GM19240 (cell line): Measurements from ENCODE around the gene CARS1.
"Not testable (repeated sequence)": the region's sequence is repeated elsewhere in the genome, so short reads cannot be mapped to it uniquely, and the experiment has no call there.

Source experiments
- DNase-seq: peaks from one replicate; pipeline ENCODE4 v3.0.0; 2011; ENCODE audit warnings: low spot score; ENCODE audit not compliant: insufficient read length

The CARS1 gene

DNA sequence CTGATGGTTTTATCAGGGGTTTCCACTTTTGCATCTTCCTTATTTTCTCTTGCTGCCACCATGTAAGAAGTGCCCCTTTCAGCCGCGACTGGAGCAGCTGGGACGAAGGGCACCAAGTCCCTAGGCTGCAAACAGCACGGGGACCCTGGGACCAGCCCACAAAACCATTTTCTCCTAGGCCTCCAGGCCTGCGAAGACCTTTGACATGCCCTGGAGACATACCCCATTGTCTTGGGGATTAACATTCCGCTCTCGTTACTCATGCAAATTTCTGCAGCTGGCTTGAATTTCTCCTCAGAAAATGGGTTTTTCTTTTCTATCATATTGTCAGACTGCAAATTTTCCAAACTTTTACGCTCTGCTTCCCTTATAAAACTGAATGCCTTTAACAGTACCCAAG lies 6.7 kb upstream of the CARS1 start:
- not testable (repeated sequence) for DNase-seq

DNA sequence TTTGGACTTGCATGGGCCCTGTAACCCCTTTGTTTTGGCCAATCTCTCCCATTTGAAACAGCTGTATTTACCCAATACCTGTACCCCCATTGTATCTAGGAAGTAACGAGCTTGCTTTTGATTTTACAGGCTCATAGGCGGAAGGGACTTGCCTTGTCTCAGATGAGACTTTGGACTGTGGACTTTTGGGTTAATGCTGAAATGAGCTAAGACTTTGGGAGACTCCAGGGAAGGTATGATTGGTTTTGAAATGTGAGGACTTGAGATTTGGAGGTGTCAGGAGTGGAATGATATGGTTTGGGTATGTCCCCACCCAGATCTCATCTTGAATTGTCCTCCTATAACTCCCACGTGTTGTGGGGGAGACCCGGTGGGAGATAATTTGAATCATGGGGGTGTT lies 6.2 kb upstream of the CARS1 start:
- DNase-seq = not testable (repeated sequence)

DNA sequence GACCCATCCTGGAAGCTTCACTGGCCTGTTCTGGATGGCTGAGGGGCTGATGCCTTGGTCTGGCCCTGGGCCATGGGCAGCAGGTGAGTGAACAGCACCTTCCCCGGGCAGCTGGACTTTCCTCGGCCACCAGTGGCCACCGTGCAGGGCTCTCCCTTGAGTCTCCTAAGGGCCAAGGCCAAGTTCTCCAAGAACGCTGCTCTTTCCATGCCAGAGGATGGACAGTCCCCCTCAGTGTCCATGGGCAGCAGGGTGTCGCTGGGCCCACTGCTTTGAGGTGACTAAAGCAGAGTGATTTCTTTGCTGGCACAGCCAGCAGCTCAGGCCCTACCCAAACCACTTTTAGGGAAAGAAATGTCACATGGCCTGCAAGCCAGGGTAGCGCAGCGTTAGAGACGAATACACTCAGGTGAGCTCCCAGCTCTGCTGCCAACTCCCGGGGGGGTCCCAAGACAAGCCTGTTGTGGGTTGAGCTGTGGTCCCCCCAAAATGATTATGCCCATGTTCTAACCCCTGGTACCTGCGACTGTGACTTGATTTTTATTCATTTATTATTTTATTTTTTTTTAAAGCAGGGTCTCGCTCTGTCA lies 3.3 kb upstream of the CARS1 start:
- DNase-seq = no peak

DNA sequence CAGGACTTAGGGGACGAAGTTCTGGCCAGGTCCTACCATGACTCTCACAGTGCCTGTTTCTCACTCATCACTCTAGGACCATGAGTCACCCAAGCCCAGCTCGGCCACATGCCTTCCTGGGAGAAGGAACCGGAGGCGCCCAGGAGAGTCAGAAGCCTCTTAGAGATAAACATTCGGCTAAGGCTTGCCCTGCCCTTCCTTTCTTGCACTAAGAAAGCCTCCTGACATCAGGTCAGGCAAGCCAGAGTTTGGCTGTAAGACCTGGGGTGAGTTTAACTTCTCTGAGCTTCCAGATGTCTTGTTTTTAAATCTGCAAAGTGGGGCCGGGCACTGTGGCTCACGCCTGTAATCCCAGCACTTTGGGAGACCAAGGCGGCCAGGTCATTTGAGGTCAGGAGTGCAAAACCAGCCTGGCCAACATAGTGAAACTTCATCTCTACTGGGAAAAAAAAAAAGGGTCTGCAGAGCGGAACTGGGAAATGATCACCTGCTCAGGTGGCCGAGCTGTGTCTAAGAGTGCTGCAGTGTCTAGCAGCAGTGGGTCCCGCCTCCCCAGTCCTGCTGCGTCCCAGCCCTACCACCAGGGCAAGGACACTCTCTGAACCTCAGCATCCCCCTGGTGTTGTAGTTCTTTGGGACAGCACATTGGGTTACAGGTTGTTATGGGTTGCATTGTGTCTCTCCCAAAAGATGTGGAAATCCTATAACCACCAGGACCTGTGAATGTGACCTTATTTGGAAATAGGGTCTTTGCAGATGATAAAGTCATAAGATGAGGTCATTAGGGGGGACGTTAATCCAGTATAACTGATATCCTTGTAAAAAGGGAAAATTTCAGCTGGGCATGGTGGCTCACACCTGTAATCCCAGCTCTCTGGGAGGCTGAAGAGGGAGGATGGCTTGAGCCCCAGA lies 1.8 kb upstream of the CARS1 start:
- no peak for DNase-seq

DNA sequence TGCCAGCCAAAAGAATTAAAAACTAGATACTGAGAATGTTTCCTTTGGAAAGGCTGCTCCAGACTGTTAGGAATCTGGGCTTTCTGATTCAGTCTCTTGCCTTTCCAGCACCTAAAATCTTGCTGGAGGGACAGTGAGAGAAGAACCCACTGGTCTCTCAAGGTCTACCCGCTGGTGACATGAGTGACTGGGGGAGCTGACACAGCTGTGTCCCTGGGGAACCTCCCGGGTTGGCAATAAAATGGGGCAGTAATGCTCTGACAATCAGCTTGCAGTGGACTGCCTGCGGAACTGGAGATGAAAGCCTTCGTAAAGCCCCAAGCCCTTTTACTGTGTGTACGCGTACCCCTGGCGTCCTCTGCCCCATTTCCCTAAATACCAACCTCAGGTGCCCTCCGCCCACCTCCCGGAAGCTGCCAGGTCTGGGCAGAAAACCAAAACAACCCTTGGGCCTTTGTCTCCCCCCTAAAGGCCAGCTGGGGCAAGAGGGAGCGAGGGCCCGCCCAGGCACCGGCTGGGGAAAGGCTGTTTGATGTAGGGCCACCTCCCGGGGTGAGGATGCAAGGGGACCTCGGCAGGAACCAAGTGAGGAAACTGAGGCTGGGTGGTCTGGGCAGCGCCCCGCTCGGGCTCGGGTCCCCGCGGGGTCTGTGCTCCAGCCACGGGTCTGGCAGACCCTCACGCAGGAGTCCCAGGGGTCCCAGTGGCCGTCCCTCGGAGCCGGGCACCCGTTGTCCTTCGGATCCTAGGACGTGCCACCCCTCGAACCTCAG lies 741 bp downstream of the CARS1 start:
- no peak for DNase-seq

DNA sequence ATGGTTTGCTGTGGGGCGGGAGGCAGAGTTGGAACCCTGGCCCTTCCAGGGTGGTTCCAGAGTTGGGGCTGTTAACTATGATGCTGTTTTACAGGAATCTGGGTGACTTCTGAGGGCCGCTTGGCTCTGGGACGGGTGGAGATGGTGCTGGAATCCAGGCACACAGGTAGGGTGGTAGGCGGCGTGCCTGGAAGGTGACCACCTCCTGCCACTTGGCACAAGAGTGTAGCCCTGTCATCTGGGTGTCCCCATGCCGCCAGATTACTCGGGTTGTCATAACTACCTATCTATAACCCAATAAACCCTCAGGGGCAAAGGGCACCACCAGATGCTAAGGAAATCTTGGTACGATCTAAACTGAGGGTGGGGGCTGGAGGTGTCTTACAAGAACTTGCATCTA lies 1.3 kb downstream of the CARS1 start:
- no peak for DNase-seq

DNA sequence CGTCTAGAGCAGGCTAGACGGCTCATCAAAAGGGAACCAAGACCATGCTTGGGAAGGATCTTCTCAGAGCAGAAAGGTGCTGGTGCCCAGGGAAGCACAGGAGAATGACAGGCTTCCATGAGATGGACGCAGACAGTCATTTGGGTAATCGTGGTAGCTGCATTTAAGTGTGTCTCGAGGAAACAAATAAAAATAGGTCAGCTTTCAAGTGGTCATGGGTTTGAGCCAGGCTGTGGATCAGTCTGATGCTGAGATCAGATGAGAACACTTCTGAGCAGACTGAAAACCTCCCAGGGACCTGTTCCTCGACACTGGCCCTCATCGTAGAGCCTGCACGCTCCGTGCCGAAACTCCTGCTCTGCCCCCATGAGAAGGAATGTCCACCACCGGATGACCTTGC lies 4.7 kb downstream of the CARS1 start:
- no peak for DNase-seq

DNA sequence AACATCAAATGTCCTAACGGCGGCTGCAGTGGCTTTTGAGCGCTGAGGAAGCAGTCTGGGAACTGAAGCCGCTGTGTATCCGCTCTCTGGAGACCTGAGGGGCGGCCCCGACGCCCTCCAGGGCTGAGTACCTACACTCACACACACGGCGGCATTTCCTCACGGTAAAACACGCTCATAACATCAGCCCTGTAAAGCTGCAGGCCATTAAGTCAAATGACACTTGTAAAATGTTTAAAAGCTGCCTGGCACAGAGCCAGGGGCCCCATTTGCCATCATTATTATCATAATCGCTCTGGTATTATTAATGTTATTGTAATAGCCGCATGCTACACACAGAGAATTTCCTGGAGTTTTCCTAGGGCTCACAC lies 5.1 kb downstream of the CARS1 start:
- no peak for DNase-seq

DNA sequence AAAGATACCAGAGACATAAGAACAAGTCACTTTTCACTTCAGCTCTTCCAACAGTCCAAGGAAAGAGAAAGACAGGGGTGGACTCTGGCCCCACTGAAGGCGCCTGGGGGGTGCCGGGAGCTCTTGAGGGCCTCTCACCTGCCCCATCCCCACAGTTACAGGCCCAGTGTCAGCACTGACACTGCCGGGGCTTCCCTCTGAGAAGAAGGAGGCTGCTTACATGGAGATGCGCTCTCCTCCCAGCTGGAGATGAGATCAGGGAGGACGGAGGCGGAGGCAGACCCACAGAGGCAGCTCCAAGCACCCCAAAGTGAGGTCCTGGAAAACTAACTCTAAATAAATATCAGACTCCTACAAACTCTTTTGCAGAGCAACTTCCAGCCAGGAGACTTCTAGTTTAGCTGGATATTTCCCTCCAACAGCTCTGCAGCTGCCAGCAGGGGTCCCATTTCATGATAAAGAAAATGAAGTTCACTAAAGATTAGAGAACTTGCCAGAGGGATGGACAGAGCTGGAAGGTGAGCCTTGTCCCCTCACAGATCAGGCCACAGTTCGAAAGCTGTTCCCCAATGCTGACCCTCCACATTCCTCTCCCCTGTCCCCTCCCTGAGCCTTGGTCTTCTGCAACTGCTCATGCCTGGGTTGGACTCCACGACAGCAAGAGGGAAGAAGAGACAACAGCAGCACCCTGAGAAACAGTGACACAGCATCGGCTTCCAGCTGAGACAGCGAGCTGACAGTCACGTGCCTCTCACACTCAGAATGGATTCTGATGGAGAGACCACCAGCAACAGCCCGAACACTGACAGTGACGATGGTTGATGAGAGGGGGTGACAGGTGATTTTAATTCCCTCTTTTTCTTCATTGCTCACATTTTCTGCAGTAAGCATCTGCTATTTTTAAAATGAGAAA lies 5.8 kb downstream of the CARS1 start:
- no peak for DNase-seq

DNA sequence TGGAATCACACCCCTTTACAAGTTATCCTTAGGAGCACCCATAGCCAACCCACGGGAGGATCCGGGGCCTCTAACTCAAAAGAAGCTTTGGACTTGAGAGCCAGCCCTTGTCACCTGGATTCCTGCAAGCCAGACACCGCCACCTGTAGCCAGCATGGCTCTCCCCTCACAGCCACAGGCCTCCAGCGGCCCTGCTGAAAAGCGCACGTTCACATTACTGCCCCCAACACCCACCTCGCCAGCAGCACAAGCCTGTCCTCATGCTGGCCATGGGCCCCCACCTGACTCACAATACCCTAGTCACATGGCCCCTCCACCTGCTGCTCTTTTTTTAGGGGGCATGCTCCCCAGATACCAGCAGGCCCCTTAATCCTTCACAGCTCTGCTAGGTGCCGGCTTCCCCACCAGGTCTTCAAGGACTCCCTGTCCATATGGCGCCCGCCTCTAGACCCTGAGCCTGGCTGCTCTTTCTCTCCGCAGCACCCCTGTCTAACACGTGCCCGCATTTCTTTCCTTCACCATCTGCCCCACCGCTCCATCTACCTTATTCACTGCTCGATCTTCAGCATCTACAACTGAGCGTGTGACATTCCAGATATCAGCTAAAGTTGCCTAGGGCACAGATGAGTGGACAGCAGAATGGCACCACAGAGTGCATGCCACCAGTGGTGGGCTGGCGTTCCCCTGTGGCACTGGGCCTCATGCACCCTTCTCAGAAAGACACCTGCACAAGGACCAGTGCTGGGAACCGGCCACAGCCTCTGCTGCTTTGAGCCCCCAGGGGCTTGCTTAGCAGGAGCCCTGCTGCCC lies 6.6 kb downstream of the CARS1 start:
- DNase-seq = no peak

DNA sequence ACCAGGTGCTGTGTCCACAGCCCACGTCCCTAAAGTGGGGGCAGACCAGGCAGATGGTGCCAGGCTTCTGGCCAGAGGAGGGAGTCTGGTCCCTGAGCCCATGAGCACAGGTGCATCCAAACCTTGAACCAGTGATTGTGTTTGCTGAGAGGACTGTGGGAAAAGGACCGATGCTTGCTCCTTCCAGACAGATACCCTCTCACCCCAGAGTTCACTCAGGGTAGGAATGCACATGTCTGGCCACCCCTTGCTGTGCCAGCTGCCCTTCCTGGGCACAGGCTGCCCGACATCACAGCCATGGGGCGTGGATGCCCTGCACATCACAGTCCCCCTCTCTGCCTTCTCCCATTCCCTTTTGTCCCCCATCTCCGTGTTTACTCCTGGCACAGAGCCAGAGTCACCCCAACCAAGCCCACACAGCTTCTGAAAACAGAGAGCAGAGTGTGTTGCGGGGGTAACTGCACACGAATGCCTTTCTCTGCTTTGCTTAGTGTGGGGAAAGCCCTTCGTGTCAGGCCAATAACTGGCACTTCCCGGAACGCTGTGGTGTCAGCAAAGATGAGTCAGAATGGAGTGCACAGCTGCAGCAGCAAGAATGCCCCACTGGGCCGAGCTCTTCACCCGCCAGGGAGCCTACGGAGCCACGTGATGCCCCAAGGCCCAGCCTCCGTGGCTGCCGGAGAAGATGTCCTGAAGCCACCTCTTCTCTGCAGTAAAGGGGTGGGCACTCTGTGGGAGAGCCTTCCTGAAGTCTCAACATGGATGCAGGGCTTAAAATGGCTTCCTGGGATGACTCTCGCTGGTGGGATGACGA lies 7.6 kb downstream of the CARS1 start:
- peak; percentile 80 for DNase-seq

DNA sequence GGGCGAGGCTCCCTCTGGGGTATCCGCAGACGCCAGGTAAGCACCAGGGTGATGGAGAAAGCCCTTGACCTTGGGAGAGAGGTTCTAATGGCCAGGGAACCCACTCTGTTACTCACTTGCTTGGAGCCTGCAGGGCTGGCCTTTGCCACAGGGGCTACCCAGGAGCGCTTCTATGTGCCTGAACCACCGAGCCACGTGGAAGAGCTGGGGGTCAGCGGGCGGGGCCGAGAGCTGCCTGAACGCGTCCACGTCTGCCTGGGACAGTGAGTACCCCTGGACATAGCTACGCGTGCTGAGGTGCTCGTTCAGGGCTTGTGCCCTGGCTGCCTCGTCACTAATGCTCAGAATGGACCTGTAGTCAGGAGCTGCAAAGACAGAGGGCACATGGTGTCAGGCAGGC lies 9.6 kb downstream of the CARS1 start:
- no peak for DNase-seq

DNA sequence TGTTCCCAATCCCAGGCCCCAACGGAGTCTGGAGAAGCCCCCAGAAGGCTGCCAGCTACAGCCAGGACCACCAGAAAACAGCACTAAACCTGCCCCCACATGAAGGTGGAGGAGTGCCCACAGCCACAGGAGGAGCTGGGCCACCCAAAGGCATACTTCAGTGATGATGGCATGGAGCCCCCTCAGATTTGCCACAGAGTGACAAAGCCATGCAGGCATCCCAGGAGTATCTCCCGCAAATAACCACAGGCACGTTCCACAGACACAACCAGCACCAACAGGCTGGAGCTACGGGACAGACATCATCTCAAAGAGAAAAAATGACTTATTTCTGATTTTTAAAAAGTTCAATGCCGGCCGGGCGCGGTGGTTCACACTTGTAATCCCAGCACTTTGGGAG lies 10.6 kb downstream of the CARS1 start:
- DNase-seq = no peak

DNA sequence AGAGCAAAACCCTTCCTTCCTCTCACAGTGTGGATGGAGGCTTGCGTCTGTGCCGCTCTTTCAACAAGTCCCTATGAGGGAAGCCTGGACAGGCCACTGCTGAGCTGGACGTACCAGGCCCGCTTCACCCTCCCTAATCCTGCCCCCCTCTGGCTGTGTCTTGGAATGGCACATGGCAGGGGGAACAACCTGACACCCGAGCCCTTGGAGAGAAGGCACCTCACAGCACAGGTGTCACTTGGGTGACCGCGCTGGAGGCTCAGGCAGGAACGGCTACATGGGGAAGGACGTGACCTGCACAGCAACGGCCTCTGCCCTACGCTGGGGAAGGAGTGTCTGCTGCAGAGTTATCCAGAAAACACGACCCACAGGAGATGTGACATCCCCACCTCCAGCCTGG lies 11.0 kb downstream of the CARS1 start:
- DNase-seq = no peak

DNA sequence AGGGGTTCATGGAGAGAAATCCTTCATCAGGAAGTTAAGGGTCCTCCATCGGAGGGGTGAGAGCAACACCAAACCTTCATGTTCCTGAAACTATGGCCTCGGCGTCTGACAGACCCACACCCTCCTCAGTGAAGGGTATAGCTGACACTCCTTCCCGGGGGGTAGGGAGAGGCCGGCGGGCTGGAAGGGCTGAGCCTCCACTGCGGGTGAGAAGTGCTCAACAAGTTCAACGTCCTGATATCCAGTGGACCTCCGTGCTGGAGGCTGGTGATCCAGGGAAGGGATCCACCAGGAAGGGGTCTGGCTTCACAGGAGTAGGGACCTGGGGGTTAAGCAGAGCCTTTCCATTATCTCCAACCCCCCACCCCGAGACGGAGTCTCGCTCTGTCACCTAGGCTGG lies 12.3 kb downstream of the CARS1 start:
- DNase-seq = no peak

DNA sequence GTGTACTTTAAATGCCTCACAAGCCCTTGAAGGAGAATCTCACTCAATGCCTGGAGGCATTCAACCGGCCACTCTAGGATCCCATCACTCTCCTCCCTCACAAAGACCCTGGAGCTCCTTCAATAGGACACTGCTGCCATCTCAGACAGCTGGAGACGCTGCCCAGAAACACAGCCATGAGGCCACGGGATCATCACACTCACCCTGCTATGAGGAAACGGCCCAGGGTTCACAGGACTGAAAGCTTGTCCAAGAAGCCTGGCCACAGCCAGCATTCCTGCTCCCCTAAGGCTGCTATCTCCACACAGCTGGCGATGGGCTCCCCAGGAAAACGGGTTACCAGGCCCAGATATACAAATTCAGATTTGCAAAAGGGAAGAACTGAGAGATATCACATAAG lies 13.2 kb downstream of the CARS1 start:
- no peak for DNase-seq

DNA sequence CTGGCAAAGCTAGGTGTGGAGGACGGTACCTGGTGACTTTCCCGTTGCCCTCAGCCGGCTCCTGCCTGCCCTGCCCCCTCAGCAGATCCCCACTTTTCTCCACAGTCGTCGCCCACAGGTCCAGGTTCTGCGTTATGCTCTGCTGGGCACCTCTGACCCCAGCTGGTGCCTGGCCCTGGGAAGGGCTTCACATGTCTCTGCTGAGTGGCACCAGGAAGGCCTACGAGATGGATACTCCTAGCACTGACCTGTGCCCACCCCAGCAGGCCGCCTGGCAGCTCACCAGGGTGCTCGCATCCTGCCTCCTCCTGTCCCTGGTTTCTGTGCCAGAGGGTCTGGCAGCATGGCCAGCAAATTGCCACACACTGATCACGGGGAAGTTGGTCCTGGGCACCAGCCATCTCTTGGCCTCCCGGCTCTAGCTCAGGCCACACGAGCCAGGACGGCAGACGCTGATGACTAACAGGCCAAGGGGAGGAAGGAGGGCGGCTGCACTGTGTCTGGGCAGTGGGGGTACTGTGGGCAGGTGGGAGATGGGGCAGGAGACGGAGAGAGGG lies 13.8 kb downstream of the CARS1 start:
- no peak for DNase-seq

DNA sequence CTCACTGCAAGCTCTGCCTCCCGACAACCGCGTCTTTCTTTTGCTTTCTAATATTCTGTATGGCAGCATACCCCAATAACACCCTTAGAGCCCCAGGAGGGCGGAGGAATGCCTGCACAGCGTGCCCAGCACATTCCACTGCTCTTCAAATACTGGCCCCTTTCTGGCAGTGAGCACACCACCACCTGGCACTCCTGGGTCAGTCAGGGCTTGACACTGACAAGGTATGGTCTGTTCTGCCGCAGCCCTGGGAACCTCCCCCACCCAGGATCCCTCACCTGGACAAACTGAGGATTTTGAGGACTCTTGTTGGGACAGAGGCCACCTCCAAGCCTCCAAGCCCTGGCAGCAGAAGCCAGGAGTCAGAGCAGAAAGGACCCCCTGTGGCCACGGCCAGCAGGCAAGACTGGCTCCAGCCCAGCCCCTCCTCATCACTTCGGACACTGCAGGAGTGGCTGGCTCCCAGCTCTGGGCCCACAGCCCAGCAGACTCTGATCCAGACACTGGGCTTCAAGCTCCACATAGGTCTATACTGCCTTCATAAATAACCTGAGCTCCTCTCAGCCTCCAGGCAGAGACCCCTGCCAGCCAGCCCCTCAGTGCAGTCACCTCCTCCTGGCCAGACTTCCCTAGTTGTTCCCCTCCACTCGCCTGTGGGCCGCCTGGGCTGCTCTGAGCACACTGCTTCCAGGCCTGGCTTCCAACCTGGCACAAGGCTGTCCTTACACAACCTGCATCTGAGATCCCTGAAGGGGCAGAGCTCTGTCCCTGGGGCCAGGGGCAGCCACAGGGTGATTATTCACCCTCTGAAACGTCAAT lies 14.5 kb downstream of the CARS1 start:
- DNase-seq = no peak
